Osteoblast (primary cell): ENCODE data around the gene CEP164. TPM values are rescaled to one million over a fixed set of nuclear protein-coding genes. Genes with fewer than 3 reads are reported as not detected.

Experiments used
- DNase-seq: peaks from one replicate; pipeline ENCODE4 v3.0.0; 2011; ENCODE audit warnings: low spot score, mixed read lengths; ENCODE audit not compliant: insufficient read length; ENCODE audit errors: missing footprints
- H2AFZ ChIP-seq: 2 replicates; pipeline ENCODE4 v1.6.0; 2011; ENCODE audit warnings: mild to moderate bottlenecking, low read length
- H3K27ac ChIP-seq: 2 replicates; pipeline ENCODE4 v1.5.1; 2011; ENCODE audit warnings: mild to moderate bottlenecking, low read depth, low read length, moderate library complexity
- H3K27me3 ChIP-seq: 2 replicates; pipeline ENCODE4 v1.6.0; 2012; ENCODE audit warnings: mild to moderate bottlenecking, control low read depth, inconsistent platforms, low read length, moderate library complexity; ENCODE audit not compliant: insufficient read depth
- H3K36me3 ChIP-seq: 2 replicates; pipeline ENCODE4 v1.5.1; 2011; ENCODE audit warnings: mild to moderate bottlenecking, low read length, control low read depth, moderate library complexity; ENCODE audit not compliant: insufficient read depth
- H3K4me1 ChIP-seq: 2 replicates; pipeline ENCODE4 v1.5.1; 2011; ENCODE audit warnings: mild to moderate bottlenecking, low read length, control low read depth, moderate library complexity; ENCODE audit not compliant: insufficient read depth
- H3K4me2 ChIP-seq: 2 replicates; pipeline ENCODE4 v1.6.0; 2011; ENCODE audit warnings: mild to moderate bottlenecking, low read length; ENCODE audit not compliant: insufficient read depth
- H3K4me3 ChIP-seq: fragments of 200-600 bp; sonication (generic); 3 replicates; pipeline ENCODE4 v1.5.1; 2012; ENCODE audit warnings: mild to moderate bottlenecking, low read length, inconsistent platforms; ENCODE audit not compliant: insufficient read depth
- H3K79me2 ChIP-seq: 2 replicates; pipeline ENCODE4 v1.6.0; 2012; ENCODE audit warnings: mild to moderate bottlenecking, low read length, control low read depth, inconsistent platforms; ENCODE audit not compliant: insufficient read depth
- H3K9me3 ChIP-seq: 2 replicates; pipeline ENCODE4 v1.5.1; 2011; ENCODE audit warnings: low read depth, low read length, control low read depth
- H4K20me1 ChIP-seq: 2 replicates; pipeline ENCODE4 v1.6.0; 2012; ENCODE audit warnings: mild to moderate bottlenecking, low read length, control low read depth; ENCODE audit not compliant: insufficient read depth
- CTCF ChIP-seq: IDR thresholded peaks from 2 replicates; pipeline ENCODE4 v1.5.1; 2011; ENCODE audit warnings: mild to moderate bottlenecking, low read depth, low read length, moderate library complexity; ENCODE audit errors: extremely low read depth
- total RNA-seq: library from RNA; depleted of rRNA; stranded (reverse); fragments of >200 nt; gene quantifications from 2 replicates; pipeline ENCODE4 v1.2.3, GENCODE V29; 2012

Gene CEP164
- total RNA-seq, 1 donor: 38.0 TPM

- Histone ChIP-seq H3K36me3 (peaks cover 39% of the 10 kb centered on the region), H2AFZ (no peak overlapping the region), H4K20me1 (no peaks in the 10 kb centered on the region), H3K4me1 (peaks cover 8% of the 10 kb centered on the region), H3K27ac (no peak overlapping the region), H3K4me2 (no peak overlapping the region), H3K4me3 (no peak overlapping the region), H3K9me3 (no peaks in the 10 kb centered on the region), H3K27me3 (no peaks in the 10 kb centered on the region), H3K79me2 (no peaks in the 10 kb centered on the region)
- no peak for TF ChIP-seq CTCF
- no peak for DNase-seq
These were observed 32.1 kb upstream of the CEP164 start for GRCh38 chr11:117295438-117296137.

- Histone ChIP-seq H3K4me3 (no peak overlapping the region), H3K9me3 (no peaks in the 10 kb centered on the region), H3K79me2 (no peaks in the 10 kb centered on the region), H4K20me1 (no peaks in the 10 kb centered on the region), H2AFZ (no peak overlapping the region), H3K4me2 (no peak overlapping the region), H3K4me1 (peaks cover 13% of the 10 kb centered on the region), H3K36me3 (peaks cover 30% of the 10 kb centered on the region), H3K27ac (no peak overlapping the region), H3K27me3 (no peaks in the 10 kb centered on the region)
- DNase-seq: no peak
- TF ChIP-seq CTCF: no peak
These were observed 30.8 kb upstream of the CEP164 start for GRCh38 chr11:117296881-117297280.

DNA sequence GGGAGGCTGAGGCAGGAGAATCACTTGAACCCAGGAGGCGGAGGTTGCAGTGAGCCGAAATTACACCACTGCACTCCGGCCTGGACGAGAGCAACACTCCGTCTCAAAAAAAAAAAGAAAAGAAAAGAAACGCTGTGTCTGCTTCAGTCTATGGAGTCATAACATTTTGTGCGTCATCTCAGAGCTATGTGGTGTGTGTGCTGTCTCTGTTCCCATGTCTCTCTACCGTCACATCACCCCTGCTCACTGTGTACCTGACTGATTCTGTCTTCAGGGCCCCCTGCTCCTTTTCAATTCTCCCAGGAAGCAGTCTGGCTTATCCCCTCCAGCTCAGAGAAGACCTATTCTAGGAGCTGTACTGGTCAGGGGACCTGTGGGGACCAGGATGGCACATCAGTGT lies 29.5 kb upstream of the CEP164 start:
- no peaks in the 10 kb centered on the region for H3K9me3 ChIP-seq
- H3K27ac ChIP-seq: no peak overlapping the region
- no peak for DNase-seq
- H3K4me3 ChIP-seq: no peak overlapping the region
- no peaks in the 10 kb centered on the region for H3K27me3 ChIP-seq
- H4K20me1 ChIP-seq: peaks cover 2% of the 10 kb centered on the region
- TF ChIP-seq CTCF: no peak
- no peak overlapping the region for H3K4me2 ChIP-seq
- H3K4me1 ChIP-seq: peaks cover 13% of the 10 kb centered on the region
- peaks cover 16% of the 10 kb centered on the region for H3K36me3 ChIP-seq
- no peaks in the 10 kb centered on the region for H3K79me2 ChIP-seq
- H2AFZ ChIP-seq: no peak overlapping the region

DNA sequence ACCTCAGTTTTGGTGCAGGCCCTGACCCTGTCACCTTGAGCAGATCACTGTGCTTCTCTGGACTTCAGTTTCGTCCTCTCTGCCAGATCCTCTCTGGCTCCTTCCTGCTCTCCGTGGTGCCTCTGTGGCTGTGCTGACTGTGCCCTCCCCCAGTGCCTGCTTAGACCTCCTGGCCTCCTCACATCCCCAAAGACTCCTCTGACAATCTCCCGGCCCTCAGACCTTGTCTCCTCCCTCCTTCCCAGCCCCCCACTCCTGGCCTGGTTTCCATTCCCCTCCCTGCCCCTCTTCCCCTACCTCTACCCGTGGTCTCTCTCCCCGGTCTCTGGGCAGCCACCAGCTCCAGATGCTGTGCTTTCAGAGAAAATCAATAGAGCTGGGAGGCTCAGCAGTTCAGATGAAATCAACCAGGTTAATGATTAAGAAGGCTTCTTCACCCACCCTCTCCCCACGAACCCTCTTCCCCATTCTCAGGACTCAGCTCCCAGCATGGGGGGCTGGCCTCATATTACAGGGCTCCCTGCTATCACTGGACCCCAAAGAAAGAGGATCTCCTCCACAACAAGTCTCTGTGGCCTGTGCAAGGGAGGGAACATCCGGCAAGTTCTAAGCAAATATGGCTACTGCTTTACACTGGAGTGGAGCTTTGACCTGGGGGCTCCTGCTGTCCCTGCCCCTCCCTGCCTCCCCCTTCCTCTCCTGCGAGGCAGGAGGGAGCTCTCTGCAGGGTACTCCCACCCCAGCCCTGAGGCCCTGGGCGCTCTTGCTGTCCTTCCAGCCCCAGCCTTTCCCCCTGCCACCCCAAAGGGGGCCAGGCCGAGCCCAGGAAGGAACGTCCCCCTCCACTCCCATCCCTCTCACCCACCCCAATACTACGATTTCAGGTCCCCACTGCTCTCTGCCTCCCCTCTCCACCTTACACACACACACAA lies 28.0 kb upstream of the CEP164 start:
- Histone ChIP-seq H3K4me2 (peak overlapping the region; percentile 69), H3K4me1 (peaks cover 13% of the 10 kb centered on the region), H3K36me3 (peaks cover 4% of the 10 kb centered on the region), H2AFZ (no peak overlapping the region), H3K27me3 (no peaks in the 10 kb centered on the region), H3K79me2 (no peaks in the 10 kb centered on the region), H3K4me3 (peak overlapping the region; percentile 18), H4K20me1 (peaks cover 5% of the 10 kb centered on the region), H3K9me3 (no peaks in the 10 kb centered on the region), H3K27ac (no peak overlapping the region)
- no peak for TF ChIP-seq CTCF
- peak; percentile 67 for DNase-seq
